HG03558 (cell line): ENCODE results near the gene CDKAL1.

Source experiments
- ATAC-seq: cut with Tn5 transposase; IDR thresholded peaks from one replicate; pipeline ENCODE4 v1.9.1; 2021; ENCODE audit warnings: moderate number of reproducible peaks; ENCODE audit not compliant: unreplicated experiment; ENCODE audit errors: extremely low read depth

CDKAL1 gene

GRCh38 chr6:20978151-20978614 is 443.9 kb downstream of the CDKAL1 start:
- ATAC-seq: peak; percentile 74

GRCh38 chr6:20979076-20979475 is 444.8 kb downstream of the CDKAL1 start:
- no peak for ATAC-seq

- no peak for ATAC-seq
Observed at GRCh38 chr6:20983961-20984360, 449.7 kb downstream of the CDKAL1 start.

- no peak for ATAC-seq
Observed at GRCh38 chr6:20985821-20986220, 451.6 kb downstream of the CDKAL1 start.

- no peak for ATAC-seq
Observed at GRCh38 chr6:20991910-20992309, 457.7 kb downstream of the CDKAL1 start.

GRCh38 chr6:20996099-20996498 is 461.8 kb downstream of the CDKAL1 start:
- no peak for ATAC-seq

- ATAC-seq: no peak
Observed at GRCh38 chr6:20997143-20997769, 463.0 kb downstream of the CDKAL1 start.

GRCh38 chr6:20997770-20998147 is 463.5 kb downstream of the CDKAL1 start:
- ATAC-seq: no peak

GRCh38 chr6:20998748-20999448 is 464.6 kb downstream of the CDKAL1 start:
- peak; percentile 40 for ATAC-seq

GRCh38 chr6:21000331-21000801 is 466.1 kb downstream of the CDKAL1 start:
- ATAC-seq: no peak

- ATAC-seq: no peak
Observed at GRCh38 chr6:21001736-21002135, 467.5 kb downstream of the CDKAL1 start.

- peak; percentile 79 for ATAC-seq
Observed at GRCh38 chr6:21003780-21004541, 469.7 kb downstream of the CDKAL1 start.

GRCh38 chr6:21005816-21006570 is 471.7 kb downstream of the CDKAL1 start:
- ATAC-seq: no peak

- ATAC-seq: no peak
Observed at GRCh38 chr6:21019614-21020013, 485.4 kb downstream of the CDKAL1 start.

GRCh38 chr6:21022343-21023107 is 488.3 kb downstream of the CDKAL1 start:
- ATAC-seq: peak; percentile 87

GRCh38 chr6:21023210-21023609 is 489.0 kb downstream of the CDKAL1 start:
- no peak for ATAC-seq

- no peak for ATAC-seq
Observed at GRCh38 chr6:21024616-21025015, 490.4 kb downstream of the CDKAL1 start.

- no peak for ATAC-seq
Observed at GRCh38 chr6:21026576-21027273, 492.5 kb downstream of the CDKAL1 start.

GRCh38 chr6:21027507-21027906 is 493.2 kb downstream of the CDKAL1 start:
- no peak for ATAC-seq
